ENCODE measurements around the gene MGAT5. TPM values are rescaled to one million over a fixed set of nuclear protein-coding genes. Genes with fewer than 3 reads are reported as not detected.

MGAT5 gene
- total RNA-seq, 4 donors from 2014 or later: 34.1 to 47.5 (median 42.6) TPM

- no peak overlapping the region for H3K27ac ChIP-seq
- TF ChIP-seq POLR2A (IDR thresholded peaks at IDR 0.05) (no peak), EP300 (IDR thresholded peaks at IDR 0.05) (no peak), CTCF (IDR thresholded peaks at IDR 0.05) (no peak)
- H3K9me3 ChIP-seq: peaks cover 0 to 3% (median 0%) of the 10 kb centered on the region in 4 donors
- no peaks in the 10 kb centered on the region for H3K27me3 ChIP-seq
- H3K4me1 ChIP-seq: peaks cover 0 to 16% (median 6%) of the 10 kb centered on the region in 4 donors
- no peaks in the 10 kb centered on the region for H3K36me3 ChIP-seq
- DNase-seq (ENCODE audit: low spot score in 2 of 2): no peak
- H3K4me3 ChIP-seq: no peak overlapping the region
- 94 to 99% methylated on average over 3 of the region's 3 CpGs for WGBS, 2 donors
Measured at GRCh38 chr2:134308474-134309385, 54.9 kb downstream of the MGAT5 start.

- DNase-seq (ENCODE audit: low spot score in 2 of 2): no peak
- Histone ChIP-seq H3K9me3 (peaks cover 0 to 3% (median 0%) of the 10 kb centered on the region in 4 donors), H3K4me3 (no peak overlapping the region), H3K27me3 (no peaks in the 10 kb centered on the region), H3K4me1 (peaks cover 0 to 33% (median 10%) of the 10 kb centered on the region in 4 donors), H3K27ac (no peak overlapping the region), H3K36me3 (no peaks in the 10 kb centered on the region)
- 69 to 84% methylated on average over 3 of the region's 3 CpGs for WGBS, 2 donors
- no peak for TF ChIP-seq CTCF (IDR thresholded peaks at IDR 0.05)
- no peak for TF ChIP-seq POLR2A (IDR thresholded peaks at IDR 0.05)
- no peak for TF ChIP-seq EP300 (IDR thresholded peaks at IDR 0.05)
Measured at GRCh38 chr2:134310107-134311079, 56.5 kb downstream of the MGAT5 start.

GRCh38 chr2:134312482-134312881, 58.6 kb downstream of the MGAT5 start:
- DNase-seq (ENCODE audit: low spot score in 2 of 2): no peak

GRCh38 chr2:134314202-134314601, 60.3 kb downstream of the MGAT5 start:
- no peak overlapping the region for H3K27ac ChIP-seq
- peaks cover 0 to 18% (median 3%) of the 10 kb centered on the region in 3 donors for H3K36me3 ChIP-seq
- TF ChIP-seq CTCF (IDR thresholded peaks at IDR 0.05) (no peak), EP300 (IDR thresholded peaks at IDR 0.05) (no peak), POLR2A (IDR thresholded peaks at IDR 0.05) (no peak)
- H3K4me1 ChIP-seq: peaks cover 0 to 48% (median 7%) of the 10 kb centered on the region in 4 donors
- DNase-seq (ENCODE audit: low spot score in 2 of 2): no peak
- H3K9me3 ChIP-seq: no peaks in the 10 kb centered on the region
- H3K27me3 ChIP-seq: no peaks in the 10 kb centered on the region
- no peak overlapping the region for H3K4me3 ChIP-seq
- WGBS, 2 donors: 60 to 70% methylated on average over 4 of the region's 4 CpGs

More at GRCh38 chr2:134312482-134312881, 58.6 kb downstream of the MGAT5 start:
- H3K4me1 ChIP-seq: peaks cover 0 to 40% (median 7%) of the 10 kb centered on the region in 4 donors
- no peaks in the 10 kb centered on the region for H3K27me3 ChIP-seq
- 46 to 65% methylated on average over 8 of the region's 8 CpGs for WGBS, 2 donors
- no peak overlapping the region for H3K4me3 ChIP-seq
- H3K27ac ChIP-seq: no peak overlapping the region
- TF ChIP-seq CTCF (IDR thresholded peaks at IDR 0.05): no peak
- TF ChIP-seq POLR2A (IDR thresholded peaks at IDR 0.05): no peak
- no peak for TF ChIP-seq EP300 (IDR thresholded peaks at IDR 0.05)
- peaks cover 0 to 3% (median 0%) of the 10 kb centered on the region in 4 donors for H3K9me3 ChIP-seq
- H3K36me3 ChIP-seq: peaks cover 0 to under 1% (median 0%) of the 10 kb centered on the region in 3 donors
